Endothelial cell of umbilical vein (primary cell): Measurements from ENCODE around the gene DDX59. TPM values are rescaled to one million over a fixed set of nuclear protein-coding genes. Genes with fewer than 3 reads are reported as not detected.

ENCODE experiments used
- BruUV-seq: library from RNA; stranded (reverse); fragments of 400-500 nt; replicated peaks from 2 replicates; lab custom pipeline; 2021; lab: Mats Ljungman, UMichigan
- CTCF ChIA-PET: fragments of 300-600, 350-600 bp; sonication (Branson Sonifier 250); formaldehyde crosslinking; loops from one replicate; lab custom pipeline; 2021; ENCODE audit warnings: antibody characterized with exemption, inconsistent platforms; lab: Charles Lee
- POLR2A ChIA-PET: fragments of 300-600, 350-600 bp; sonication (Branson Sonifier 250); formaldehyde crosslinking; loops from one replicate; lab custom pipeline; 2021; ENCODE audit warnings: antibody characterized with exemption, inconsistent platforms; lab: Charles Lee
- DNase-seq: peaks from one replicate; pipeline ENCODE4 v3.0.0-alpha.2; 2011; ENCODE audit warnings: low read depth, low spot score
- FAIRE-seq: peaks from 2 replicates; lab custom pipeline; 2011; peaks lifted over from hg19 to GRCh38; lab: Jason Lieb, UNC
- H2AFZ ChIP-seq: 2 replicates; pipeline ENCODE4 v1.6.0; 2012; ENCODE audit warnings: low read depth, low read length, control low read depth, inconsistent platforms
- H3K27ac ChIP-seq: 2 replicates; pipeline ENCODE4 v1.5.1; 2011; ENCODE audit warnings: low read depth, mild to moderate bottlenecking, control low read depth, low read length, moderate library complexity; ENCODE audit not compliant: insufficient read depth
- H3K27me3 ChIP-seq, 2 experiments: 2 replicates each; pipeline versions ENCODE4 v1.6.0 to v1.6.1; 2011; ENCODE audit warnings: low read length in 2 of 2, mixed read lengths in 1 of 2; ENCODE audit not compliant: control insufficient read depth in 2 of 2, insufficient read depth in 2 of 2
- H3K36me3 ChIP-seq, 2 experiments: 2 replicates in 1 of 2; 3 replicates in 1 of 2; pipeline ENCODE4 v1.5.1; 2011; ENCODE audit warnings: low read length in 2 of 2, mild to moderate bottlenecking in 1 of 2, moderate library complexity in 1 of 2; ENCODE audit not compliant: control insufficient read depth in 2 of 2, insufficient read depth in 2 of 2; ENCODE audit errors: extremely low read depth in 1 of 2
- H3K4me1 ChIP-seq: 3 replicates; pipeline ENCODE4 v1.5.1; 2011; ENCODE audit warnings: mild to moderate bottlenecking, low read length; ENCODE audit not compliant: control insufficient read depth, insufficient read depth; ENCODE audit errors: extremely low read depth
- H3K4me2 ChIP-seq: 2 replicates; pipeline ENCODE4 v1.6.1; 2011; ENCODE audit warnings: low read length, control low read depth, mixed read lengths; ENCODE audit not compliant: insufficient read depth
- H3K4me3 ChIP-seq, 3 experiments: fragments of 200-600 bp in 1 of 3; sonication (generic), shearing (Covaris generic) in 1 of 3; replicated peaks in 1 of 3; 2 replicates each; pipeline ENCODE4 v1.5.1; 2011 to 2016; ENCODE audit warnings: control low read depth in 3 of 3, low read length in 3 of 3, mild to moderate bottlenecking in 2 of 3, inconsistent platforms in 1 of 3, low read depth in 1 of 3, moderate library complexity in 1 of 3; ENCODE audit not compliant: insufficient read depth in 1 of 3
- H3K79me2 ChIP-seq: 2 replicates; pipeline ENCODE4 v1.6.0; 2012; ENCODE audit warnings: low read length, inconsistent platforms; ENCODE audit not compliant: control insufficient read depth, insufficient read depth
- H3K9ac ChIP-seq: replicated peaks from 2 replicates; pipeline ENCODE3; 2011; ENCODE audit warnings: low read length, control low read depth; ENCODE audit not compliant: insufficient read depth; ENCODE audit errors: extremely low read depth
- H3K9me1 ChIP-seq: replicated peaks from 3 replicates; pipeline ENCODE4 v1.6.0; 2011; ENCODE audit warnings: mild to moderate bottlenecking, low read length; ENCODE audit not compliant: control insufficient read depth, insufficient read depth; ENCODE audit errors: extremely low read depth
- H3K9me3 ChIP-seq: replicated peaks from 2 replicates; pipeline ENCODE4 v1.5.1; 2012; ENCODE audit warnings: low read length, inconsistent platforms; ENCODE audit not compliant: control insufficient read depth, insufficient read depth
- H4K20me1 ChIP-seq: replicated peaks from 2 replicates; pipeline ENCODE3; 2011; ENCODE audit warnings: mild to moderate bottlenecking, low read length; ENCODE audit not compliant: control insufficient read depth, insufficient read depth; ENCODE audit errors: extremely low read depth
- CTCF ChIP-seq, 2 donors: IDR thresholded peaks; 1 replicate in 1 of 2; 2 replicates in 1 of 2; pipeline ENCODE4 v1.5.1; 2011; ENCODE audit warnings: low read length in 2 of 2, mild to moderate bottlenecking in 2 of 2, moderate library complexity in 2 of 2, control low read depth in 1 of 2, inconsistent platforms in 1 of 2, low read depth in 1 of 2; ENCODE audit not compliant: insufficient read depth in 1 of 2; ENCODE audit errors: extremely low read depth in 1 of 2
- EZH2 ChIP-seq: IDR thresholded peaks from 2 replicates; pipeline ENCODE4 v1.6.1; 2012; ENCODE audit warnings: borderline replicate concordance, low read depth, mild to moderate bottlenecking, moderate library complexity, low read length, inconsistent platforms; ENCODE audit not compliant: severe bottlenecking
- FOS ChIP-seq: IDR thresholded peaks from 2 replicates; pipeline ENCODE4 v1.6.1; 2011; ENCODE audit warnings: mild to moderate bottlenecking, low read length, moderate library complexity, borderline replicate concordance; ENCODE audit not compliant: insufficient read depth
- GATA2 ChIP-seq: IDR thresholded peaks from 2 replicates; pipeline ENCODE4 v1.7.0; 2011; ENCODE audit warnings: low read depth, mild to moderate bottlenecking, moderate library complexity, mixed read lengths, low read length; ENCODE audit not compliant: insufficient read length, insufficient read depth
- JUN ChIP-seq: IDR thresholded peaks from 2 replicates; pipeline ENCODE4 v1.6.1; 2011; ENCODE audit warnings: borderline replicate concordance, low read depth; ENCODE audit not compliant: insufficient read length, insufficient read depth
- MAX ChIP-seq: IDR thresholded peaks from 2 replicates; pipeline ENCODE4 v1.6.1; 2011; ENCODE audit not compliant: insufficient read depth, insufficient read length
- MYC ChIP-seq: IDR thresholded peaks from one replicate; pipeline ENCODE4 v1.6.1; 2011; ENCODE audit warnings: mild to moderate bottlenecking, low read depth, low read length
- POLR2A ChIP-seq: IDR thresholded peaks from 2 replicates; pipeline ENCODE4 v1.6.1; 2012; ENCODE audit warnings: low read depth, mild to moderate bottlenecking, control low read depth, low read length
- POLR2AphosphoS5 ChIP-seq: IDR thresholded peaks from 2 replicates; pipeline ENCODE4 v1.6.1; 2012; ENCODE audit warnings: low read depth, mild to moderate bottlenecking, control low read depth, low read length, moderate library complexity; ENCODE audit not compliant: insufficient read depth
- dilution Hi-C: fragments of 300-500 bp; cut with MboI; formaldehyde crosslinking; loops from one replicate; pipeline ENCODE4 v1.15.0; 2019; ENCODE audit warnings: low sequenced_read_pairs; ENCODE audit not compliant: extremely low pct_ligation_motif_present
- intact Hi-C: fragments of 100-400 bp; cut with micrococcal nuclease; formaldehyde crosslinking; loops from one replicate; pipeline ENCODE4 v1.10.0; 2022
- polyA plus RNA-seq, 4 experiments: library from polyadenylated mRNA; depleted of rRNA in 3 of 4; stranded (reverse) in 3 of 4; unstranded in 1 of 4; fragments of >200 nt; gene quantifications; 2 replicates each; pipeline versions ENCODE4 v1.2.1 to v1.2.3, GENCODE V29; 2011 to 2012; ENCODE audit warnings: missing spikeins in 1 of 4
- total RNA-seq: library from RNA; stranded (reverse); gene quantifications from 2 replicates; pipeline ENCODE4 v1.2.3, GENCODE V29; 2021

DDX59 gene
- total and polyA plus RNA-seq, 2 donors (not counting 3 experiments of a cell fraction or from before 2014, with no cell fraction given): 8.1 to 17.7 TPM

GRCh38 chr1:200642481-200642880, 27.2 kb downstream of the DDX59 start:
- Histone ChIP-seq H3K36me3 (no peaks in the 10 kb centered on the region), H3K9me3 (no peaks in the 10 kb centered on the region), H4K20me1 (no peaks in the 10 kb centered on the region), H3K9ac (no peak overlapping the region), H3K4me2 (no peak overlapping the region), H3K27me3 (no peaks in the 10 kb centered on the region), H3K9me1 (no peaks in the 10 kb centered on the region), H2AFZ (no peak overlapping the region), H3K79me2 (no peaks in the 10 kb centered on the region), H3K27ac (no peak overlapping the region), H3K4me1 (peaks cover 14% of the 10 kb centered on the region), H3K4me3 (no peak overlapping the region)
- ChIA-PET POLR2A (no interaction called here), CTCF (interaction anchor here (6.1 kb wide), 1 partner anchor 21 kb away, joined by 33 read pairs; no protein-coding TSS in a partner anchor)
- dilution Hi-C loops: no loop called here
- no peak for FAIRE-seq
- DNase-seq: no peak
- intact Hi-C loops: no loop called here
- BruUV-seq: no TSS peak
- TF ChIP-seq POLR2A: no peak
- TF ChIP-seq MAX: no peak
- no peak for TF ChIP-seq FOS
- no peak for TF ChIP-seq POLR2AphosphoS5
- no peak for TF ChIP-seq GATA2
- no peak for TF ChIP-seq CTCF (IDR thresholded peaks at IDR 0.05; ENCODE audit: extremely low read depth in 1 of 2, insufficient read depth in 1 of 2, low read depth in 1 of 2, low read length in 2 of 2)
- no peak for TF ChIP-seq MYC
- TF ChIP-seq JUN: no peak
- TF ChIP-seq EZH2: no peak
